ENCODE measurements around the gene TCHP.

TCHP gene

GRCh38 chr12:109966546-109966945, 66.5 kb downstream of the TCHP start:
- DNase-seq: no peak

DNA sequence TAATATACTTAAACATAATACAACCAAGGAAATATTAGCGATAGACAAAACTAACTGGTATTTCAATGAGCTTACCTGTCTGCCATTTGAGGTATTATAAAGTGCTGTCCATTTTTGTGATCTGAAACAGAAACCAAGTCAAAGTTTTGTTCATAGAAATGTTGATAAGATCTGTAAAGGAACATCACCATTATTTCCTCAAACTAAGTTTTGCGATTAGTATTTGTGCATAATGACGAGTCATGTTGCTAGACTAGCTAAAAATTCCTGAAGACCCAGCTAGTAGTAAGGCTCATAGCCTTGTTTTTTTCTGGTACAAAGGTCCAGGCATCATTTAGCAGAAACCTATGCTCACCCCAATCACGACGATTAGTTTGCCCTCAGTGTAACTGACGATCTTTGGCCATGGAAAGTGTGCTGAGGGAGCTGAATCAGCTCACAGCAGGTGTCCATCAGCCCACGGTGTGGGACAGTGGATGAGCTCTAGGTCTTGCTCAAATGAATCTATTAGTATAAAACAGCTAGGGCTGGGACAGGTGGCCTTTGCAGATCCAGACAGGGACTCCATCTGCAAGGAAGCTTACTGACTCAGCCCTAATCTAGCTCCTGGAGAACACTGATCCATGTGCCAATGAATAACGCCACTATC, 67.4 kb downstream of the TCHP start:
- DNase-seq: no peak
